GM12873 (cell line): ENCODE results near the gene URM1.
A peak's percentile ranks its signal among the peaks of the same experiment; 100 is the strongest.

ENCODE experiments used
- TF ChIP-seq, protein P1 (sequence below): IDR thresholded peaks from 2 replicates; pipeline ENCODE4 v1.5.1; 2012; ENCODE audit warnings: low read depth, mild to moderate bottlenecking, moderate library complexity, low read length, control low read depth; ENCODE audit not compliant: insufficient read depth; ENCODE audit errors: missing control alignments

The URM1 gene

DNA sequence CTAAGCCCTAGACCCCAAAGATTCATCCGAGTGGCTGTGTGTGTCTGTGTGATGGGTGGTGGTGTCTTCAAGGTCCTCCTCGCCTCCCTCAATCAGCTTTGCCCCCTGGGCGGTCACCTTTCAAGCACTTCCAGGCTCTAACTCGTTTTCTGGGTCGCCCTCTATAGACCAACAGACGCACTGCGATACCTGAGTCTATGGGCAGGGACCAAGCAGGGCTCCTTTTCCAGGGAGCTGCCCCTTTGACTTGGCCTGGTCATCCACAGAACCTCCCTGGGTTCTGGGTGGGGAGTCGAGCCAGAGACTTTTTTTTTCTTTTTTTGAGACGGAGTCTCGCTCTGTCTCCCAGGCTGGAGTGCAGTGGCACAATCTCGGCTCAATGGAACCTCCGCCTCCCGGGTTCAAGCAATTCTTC is 29.7 kb upstream of the URM1 start:
- TF ChIP-seq, protein P1, sequence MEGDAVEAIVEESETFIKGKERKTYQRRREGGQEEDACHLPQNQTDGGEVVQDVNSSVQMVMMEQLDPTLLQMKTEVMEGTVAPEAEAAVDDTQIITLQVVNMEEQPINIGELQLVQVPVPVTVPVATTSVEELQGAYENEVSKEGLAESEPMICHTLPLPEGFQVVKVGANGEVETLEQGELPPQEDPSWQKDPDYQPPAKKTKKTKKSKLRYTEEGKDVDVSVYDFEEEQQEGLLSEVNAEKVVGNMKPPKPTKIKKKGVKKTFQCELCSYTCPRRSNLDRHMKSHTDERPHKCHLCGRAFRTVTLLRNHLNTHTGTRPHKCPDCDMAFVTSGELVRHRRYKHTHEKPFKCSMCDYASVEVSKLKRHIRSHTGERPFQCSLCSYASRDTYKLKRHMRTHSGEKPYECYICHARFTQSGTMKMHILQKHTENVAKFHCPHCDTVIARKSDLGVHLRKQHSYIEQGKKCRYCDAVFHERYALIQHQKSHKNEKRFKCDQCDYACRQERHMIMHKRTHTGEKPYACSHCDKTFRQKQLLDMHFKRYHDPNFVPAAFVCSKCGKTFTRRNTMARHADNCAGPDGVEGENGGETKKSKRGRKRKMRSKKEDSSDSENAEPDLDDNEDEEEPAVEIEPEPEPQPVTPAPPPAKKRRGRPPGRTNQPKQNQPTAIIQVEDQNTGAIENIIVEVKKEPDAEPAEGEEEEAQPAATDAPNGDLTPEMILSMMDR = peak; percentile 79

GRCh38 chr9:128342971-128343680 is 28.0 kb upstream of the URM1 start:
- TF ChIP-seq, protein P1 = no peak

GRCh38 chr9:128343855-128344254 is 27.3 kb upstream of the URM1 start:
- TF ChIP-seq, protein P1 = no peak

GRCh38 chr9:128344931-128345605 is 26.1 kb upstream of the URM1 start:
- TF ChIP-seq, protein P1 = no peak

- TF ChIP-seq, protein P1 = no peak
These were observed 22.0 kb upstream of the URM1 start for GRCh38 chr9:128349125-128349524.

DNA sequence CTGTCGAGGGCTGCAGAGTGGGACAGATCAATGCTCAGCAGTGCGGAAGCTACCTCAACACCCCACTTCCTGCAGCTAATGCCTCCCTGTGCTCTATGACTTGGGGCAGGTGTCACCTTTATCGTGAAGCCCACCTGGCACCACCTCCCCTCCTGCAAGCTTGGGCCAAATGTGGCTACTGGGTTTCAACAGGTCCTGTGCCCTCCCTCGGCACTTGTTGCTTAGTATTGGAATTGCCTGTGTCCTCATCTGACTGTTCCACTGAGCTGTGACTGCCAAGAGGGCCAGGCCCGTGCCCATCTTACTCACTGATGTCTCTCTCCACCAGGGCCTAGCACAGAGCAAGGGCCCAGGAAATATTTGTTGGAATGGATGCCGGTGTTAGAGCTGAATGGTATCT is 21.4 kb upstream of the URM1 start:
- TF ChIP-seq, protein P1 = no peak

DNA sequence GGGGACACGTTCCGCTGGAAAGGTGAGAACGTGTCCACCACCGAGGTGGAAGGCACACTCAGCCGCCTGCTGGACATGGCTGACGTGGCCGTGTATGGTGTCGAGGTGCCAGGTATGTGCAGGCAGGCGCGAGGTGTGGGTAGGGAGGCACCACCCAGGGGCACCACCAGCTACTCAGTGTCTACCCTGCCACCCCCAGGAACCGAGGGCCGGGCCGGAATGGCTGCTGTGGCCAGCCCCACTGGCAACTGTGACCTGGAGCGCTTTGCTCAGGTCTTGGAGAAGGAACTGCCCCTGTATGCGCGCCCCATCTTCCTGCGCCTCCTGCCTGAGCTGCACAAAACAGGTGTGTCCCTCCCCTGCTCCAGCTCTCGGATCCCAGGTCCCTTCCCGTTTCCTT is 15.7 kb upstream of the URM1 start:
- TF ChIP-seq, protein P1 = no peak
